Measurements from ENCODE around the gene KLHL28.

Gene KLHL28

DNA sequence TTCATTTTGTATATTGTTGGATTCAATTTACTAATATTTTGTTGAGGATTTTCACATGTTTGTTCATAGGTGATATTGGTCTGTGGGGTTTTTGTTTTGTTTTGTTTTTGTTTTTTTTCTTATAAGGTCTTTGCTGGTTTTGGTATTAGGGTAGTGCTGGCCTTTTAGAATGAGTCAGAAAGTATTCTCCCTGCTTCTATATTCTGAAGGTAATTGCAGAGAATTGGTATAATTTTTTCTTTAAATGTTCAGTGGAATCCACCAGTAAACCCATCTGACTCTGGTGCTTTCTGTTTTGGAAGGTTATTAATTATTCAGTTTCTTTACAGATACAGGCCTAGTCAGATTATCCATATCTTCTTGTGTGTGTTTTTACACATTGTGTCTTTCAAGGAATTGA lies 9.2 kb upstream of the KLHL28 start:
- Histone ChIP-seq H3K36me3 (replicated peaks) (peaks cover 6% of the 10 kb centered on the region), H3K9me3 (no peaks in the 10 kb centered on the region; the same call in 1 of the 2 replicates), H3K4me3 (no peak overlapping the region), H3K4me1 (peaks cover 3% of the 10 kb centered on the region; the same call in 1 of the 2 replicates), H3K27me3 (ENCODE audit: low read depth) (no peaks in the 10 kb centered on the region)
- DNase-seq (ENCODE audit: low spot score in 2 of 2): no peak
- in situ Hi-C loops (cut with MboI; ENCODE audit: low sequenced_read_pairs): no loop called here

DNA sequence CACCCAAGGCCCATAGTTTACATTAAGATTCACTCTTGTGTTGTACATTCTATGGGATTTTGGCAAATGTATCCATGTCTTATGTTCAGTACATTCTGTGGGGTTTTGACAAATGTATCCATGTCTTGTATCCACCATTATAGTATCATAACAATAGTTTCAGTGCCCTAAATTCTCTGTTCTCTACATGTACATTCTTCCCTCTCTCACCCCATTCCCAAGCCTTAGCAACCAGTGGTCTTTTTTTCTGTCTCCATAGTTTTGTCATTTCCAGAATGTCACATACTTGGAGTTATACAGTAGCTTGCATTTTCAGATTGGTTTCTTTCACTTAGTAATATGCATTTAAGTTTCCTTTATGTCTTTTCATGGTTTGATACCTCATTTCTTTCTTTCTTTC lies 7.0 kb upstream of the KLHL28 start:
- Histone ChIP-seq H3K36me3 (replicated peaks) (peaks cover 6% of the 10 kb centered on the region), H3K4me3 (no peak overlapping the region), H3K9me3 (no peaks in the 10 kb centered on the region; the same call in 1 of the 2 replicates), H3K4me1 (peaks cover 3% of the 10 kb centered on the region; the same call in 1 of the 2 replicates), H3K27me3 (ENCODE audit: low read depth) (no peaks in the 10 kb centered on the region)
- no peak for DNase-seq (ENCODE audit: low spot score in 2 of 2)
- in situ Hi-C loops (cut with MboI; ENCODE audit: low sequenced_read_pairs): no loop called here

DNA sequence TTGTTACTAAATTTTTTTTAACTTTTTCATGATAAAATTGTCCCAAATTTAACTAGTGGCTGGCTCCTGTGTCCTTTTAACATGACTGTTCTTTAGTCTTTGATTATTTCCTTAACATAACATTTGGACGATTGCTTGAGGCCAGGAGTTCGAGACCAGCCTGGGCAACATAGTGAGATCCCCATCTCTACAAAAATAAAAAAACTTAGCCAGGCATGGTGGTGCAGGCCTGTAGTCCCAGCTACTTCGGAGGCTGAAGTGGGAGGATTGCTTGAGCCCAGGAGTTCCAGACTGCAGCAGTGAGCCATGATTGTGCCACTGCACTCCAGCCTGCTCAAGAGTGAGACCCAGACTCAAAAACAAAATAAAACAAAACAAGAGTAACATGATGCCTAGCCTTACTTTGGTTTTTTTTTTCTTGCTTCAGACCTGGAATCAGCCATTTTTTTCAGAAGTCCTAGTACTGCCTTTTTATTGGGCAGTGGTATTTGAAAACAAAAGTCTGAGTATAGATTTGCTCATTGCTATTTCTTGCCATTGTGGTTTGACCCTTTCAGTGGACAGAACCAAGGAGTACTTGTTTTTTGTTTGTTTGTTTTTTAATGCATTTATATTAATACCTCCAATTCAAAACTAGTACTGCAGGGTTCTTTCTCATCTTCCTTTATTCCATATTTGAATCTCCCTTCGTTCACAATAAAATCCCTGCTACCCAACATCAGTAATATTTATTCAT lies 5.0 kb upstream of the KLHL28 start:
- peaks cover 6% of the 10 kb centered on the region for H3K36me3 ChIP-seq (replicated peaks)
- no peaks in the 10 kb centered on the region; the same call in 1 of the 2 replicates for H3K9me3 ChIP-seq
- H3K4me3 ChIP-seq: peak overlapping the region; percentile 86
- DNase-seq (ENCODE audit: low spot score in 2 of 2): no peak
- H3K4me1 ChIP-seq: peaks cover 3% of the 10 kb centered on the region; the same call in 1 of the 2 replicates
- H3K27me3 ChIP-seq (ENCODE audit: low read depth): no peaks in the 10 kb centered on the region
- in situ Hi-C loops (cut with MboI; ENCODE audit: low sequenced_read_pairs): no loop called here

DNA sequence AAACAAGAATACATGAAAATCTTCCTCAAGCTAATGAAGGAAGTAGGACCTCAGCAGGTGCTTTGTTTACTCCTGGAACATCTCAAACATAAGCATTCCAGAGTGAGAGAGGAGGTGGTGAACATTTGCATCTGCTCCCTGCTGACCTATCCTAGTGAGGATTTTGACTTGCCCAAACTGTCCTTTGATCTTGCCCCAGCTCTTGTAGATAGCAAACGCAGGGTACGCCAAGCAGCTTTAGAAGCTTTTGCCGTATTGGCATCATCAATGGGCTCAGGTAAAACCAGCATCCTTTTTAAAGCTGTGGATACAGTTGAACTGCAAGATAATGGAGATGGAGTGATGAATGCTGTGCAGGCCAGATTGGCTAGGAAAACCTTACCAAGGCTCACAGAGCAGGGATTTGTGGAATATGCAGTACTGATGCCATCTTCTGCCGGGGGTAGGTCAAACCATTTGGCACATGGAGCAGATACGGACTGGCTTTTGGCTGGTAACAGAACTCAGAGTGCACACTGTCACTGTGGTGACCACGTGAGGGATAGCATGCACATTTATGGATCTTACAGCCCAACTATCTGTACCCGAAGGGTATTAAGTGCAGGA lies 2.1 kb upstream of the KLHL28 start:
- peak in 1 of 2 experiments; percentile 26 for DNase-seq (ENCODE audit: low spot score in 2 of 2)
- in situ Hi-C loops (cut with MboI; ENCODE audit: low sequenced_read_pairs): no loop called here

DNA sequence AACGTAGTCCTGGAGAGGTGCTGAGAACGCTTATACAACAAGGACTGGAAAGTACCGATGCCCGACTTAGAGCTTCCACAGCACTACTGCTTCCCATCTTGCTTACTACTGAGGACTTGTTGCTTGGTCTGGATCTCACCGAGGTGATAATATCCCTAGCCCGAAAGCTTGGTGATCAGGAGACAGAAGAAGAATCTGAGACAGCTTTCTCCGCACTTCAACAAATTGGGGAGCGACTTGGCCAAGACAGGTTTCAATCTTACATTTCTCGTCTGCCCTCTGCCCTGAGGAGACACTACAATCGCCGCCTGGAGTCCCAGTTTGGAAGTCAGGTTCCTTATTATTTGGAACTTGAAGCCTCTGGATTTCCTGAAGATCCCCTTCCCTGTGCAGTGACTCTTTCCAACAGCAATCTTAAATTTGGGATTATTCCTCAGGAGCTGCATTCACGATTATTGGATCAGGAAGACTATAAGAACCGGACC lies 1.3 kb upstream of the KLHL28 start:
- DNase-seq (ENCODE audit: low spot score in 2 of 2): no peak
- Histone ChIP-seq H3K4me1 (peaks cover 12% of the 10 kb centered on the region), H3K36me3 (replicated peaks) (no peaks in the 10 kb centered on the region), H3K27me3 (ENCODE audit: low read depth) (no peaks in the 10 kb centered on the region), H3K4me3 (peak overlapping the region; percentile 86), H3K9me3 (no peaks in the 10 kb centered on the region)
- in situ Hi-C loops (cut with MboI; ENCODE audit: low sequenced_read_pairs): no loop called here

More for the DNA sequence above, 2.1 kb upstream of the KLHL28 start:
- peak overlapping the region; percentile 86 for H3K4me3 ChIP-seq
- H3K36me3 ChIP-seq (replicated peaks): no peaks in the 10 kb centered on the region
- peaks cover 8% of the 10 kb centered on the region for H3K4me1 ChIP-seq
- H3K9me3 ChIP-seq: no peaks in the 10 kb centered on the region; the same call in 1 of the 2 replicates
- H3K27me3 ChIP-seq (ENCODE audit: low read depth): no peaks in the 10 kb centered on the region

DNA sequence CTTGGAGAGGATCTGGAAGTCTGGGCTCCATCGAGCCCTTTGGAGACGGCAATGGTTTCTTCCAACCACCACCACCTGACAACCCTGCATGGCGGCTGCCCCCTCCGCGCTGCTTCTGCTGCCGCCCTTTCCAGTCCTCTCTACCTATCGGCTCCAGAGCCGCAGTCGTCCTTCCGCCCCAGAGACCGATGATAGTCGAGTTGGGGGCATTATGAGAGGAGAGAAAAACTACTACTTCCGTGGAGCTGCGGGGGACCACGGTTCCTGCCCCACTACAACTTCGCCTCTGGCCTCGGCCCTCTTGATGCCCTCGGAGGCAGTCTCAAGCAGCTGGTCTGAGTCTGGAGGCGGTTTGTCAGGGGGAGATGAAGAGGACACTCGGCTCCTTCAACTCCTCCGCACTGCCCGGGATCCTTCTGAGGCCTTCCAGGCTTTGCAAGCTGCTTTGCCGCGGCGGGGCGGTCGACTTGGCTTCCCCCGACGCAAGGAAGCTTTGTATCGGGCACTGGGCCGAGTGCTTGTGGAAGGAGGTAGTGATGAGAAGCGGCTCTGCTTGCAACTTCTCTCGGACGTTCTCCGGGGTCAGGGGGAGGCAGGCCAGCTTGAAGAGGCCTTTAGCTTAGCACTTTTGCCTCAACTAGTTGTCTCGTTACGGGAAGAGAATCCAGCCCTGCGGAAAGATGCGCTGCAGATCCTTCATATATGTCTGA lies 742 bp upstream of the KLHL28 start:
- Histone ChIP-seq H3K36me3 (replicated peaks) (no peaks in the 10 kb centered on the region), H3K9me3 (no peaks in the 10 kb centered on the region), H3K27me3 (ENCODE audit: low read depth) (no peaks in the 10 kb centered on the region), H3K4me3 (peak overlapping the region; percentile 86), H3K4me1 (peaks cover 12% of the 10 kb centered on the region)
- in situ Hi-C loops (cut with MboI; ENCODE audit: low sequenced_read_pairs): no loop called here
- DNase-seq (ENCODE audit: low spot score in 2 of 2): peak in 1 of 2 experiments; percentile 39

DNA sequence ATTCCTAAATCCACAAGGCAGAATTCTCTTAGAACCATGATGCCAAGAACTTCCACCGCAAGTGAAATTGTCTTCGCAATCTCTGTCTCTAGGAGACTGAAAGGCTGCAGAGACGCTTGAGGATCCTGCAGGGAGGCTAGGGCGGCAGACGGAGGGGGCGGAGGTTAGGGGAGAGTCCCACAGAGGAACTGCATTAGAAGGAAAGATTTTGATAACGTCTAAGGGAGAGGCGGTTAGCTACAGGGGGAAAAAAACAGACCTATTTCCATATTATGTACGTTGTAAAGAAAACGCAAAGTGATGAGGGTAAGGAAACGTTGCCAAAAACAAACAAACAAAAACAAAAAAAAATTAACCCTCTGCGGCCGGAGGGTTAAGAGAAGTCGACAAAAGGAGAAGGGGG lies 595 bp downstream of the KLHL28 start:
- Histone ChIP-seq H3K36me3 (replicated peaks) (no peaks in the 10 kb centered on the region), H3K9me3 (no peaks in the 10 kb centered on the region)

GRCh38 chr14:44960646-44961045 lies 1.1 kb downstream of the KLHL28 start:
- DNase-seq (ENCODE audit: low spot score in 2 of 2): no peak
- in situ Hi-C loops (cut with MboI; ENCODE audit: low sequenced_read_pairs): no loop called here
- Histone ChIP-seq H3K9me3 (no peaks in the 10 kb centered on the region), H3K27me3 (ENCODE audit: low read depth) (no peaks in the 10 kb centered on the region), H3K36me3 (replicated peaks) (no peaks in the 10 kb centered on the region), H3K4me1 (peaks cover 8% of the 10 kb centered on the region), H3K4me3 (peak overlapping the region; percentile 86)

More for the DNA sequence above, 595 bp downstream of the KLHL28 start:
- peak; percentile 70 to 75 for DNase-seq (ENCODE audit: low spot score in 2 of 2)
- Histone ChIP-seq H3K4me3 (peak overlapping the region; percentile 86), H3K4me1 (peaks cover 8% of the 10 kb centered on the region), H3K27me3 (ENCODE audit: low read depth) (no peaks in the 10 kb centered on the region)
- in situ Hi-C loops (cut with MboI; ENCODE audit: low sequenced_read_pairs): no loop called here

GRCh38 chr14:44960146-44960545 lies 1.6 kb downstream of the KLHL28 start:
- Histone ChIP-seq H3K36me3 (replicated peaks) (no peaks in the 10 kb centered on the region), H3K9me3 (no peaks in the 10 kb centered on the region), H3K27me3 (ENCODE audit: low read depth) (no peaks in the 10 kb centered on the region), H3K4me1 (peaks cover 8% of the 10 kb centered on the region), H3K4me3 (peak overlapping the region; percentile 86)
- in situ Hi-C loops (cut with MboI; ENCODE audit: low sequenced_read_pairs): no loop called here
- DNase-seq (ENCODE audit: low spot score in 2 of 2): no peak

DNA sequence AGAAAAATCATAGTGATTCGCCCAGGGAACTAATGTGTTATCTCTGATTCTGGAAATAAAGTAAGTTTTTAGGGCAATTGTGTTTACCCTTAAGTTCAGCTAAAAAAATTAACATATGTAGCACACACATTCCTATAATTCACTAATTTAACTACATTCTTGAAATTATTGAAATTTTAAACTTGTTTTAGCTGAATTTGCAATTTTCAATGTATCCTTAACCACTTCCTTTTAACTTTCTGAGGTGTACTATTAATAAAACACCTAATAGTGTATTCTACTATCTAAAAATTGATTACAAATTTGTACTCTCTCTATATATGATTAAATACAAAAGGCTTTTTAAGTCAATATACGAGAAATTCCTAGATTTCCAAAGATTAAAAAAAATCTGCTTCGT lies 2.2 kb downstream of the KLHL28 start:
- H3K4me3 ChIP-seq: peak overlapping the region; percentile 86
- no peak for DNase-seq (ENCODE audit: low spot score in 2 of 2)
- H3K4me1 ChIP-seq: peaks cover 8% of the 10 kb centered on the region
- no peaks in the 10 kb centered on the region for H3K36me3 ChIP-seq (replicated peaks)
- no peaks in the 10 kb centered on the region for H3K9me3 ChIP-seq
- in situ Hi-C loops (cut with MboI; ENCODE audit: low sequenced_read_pairs): no loop called here
- H3K27me3 ChIP-seq (ENCODE audit: low read depth): no peaks in the 10 kb centered on the region

DNA sequence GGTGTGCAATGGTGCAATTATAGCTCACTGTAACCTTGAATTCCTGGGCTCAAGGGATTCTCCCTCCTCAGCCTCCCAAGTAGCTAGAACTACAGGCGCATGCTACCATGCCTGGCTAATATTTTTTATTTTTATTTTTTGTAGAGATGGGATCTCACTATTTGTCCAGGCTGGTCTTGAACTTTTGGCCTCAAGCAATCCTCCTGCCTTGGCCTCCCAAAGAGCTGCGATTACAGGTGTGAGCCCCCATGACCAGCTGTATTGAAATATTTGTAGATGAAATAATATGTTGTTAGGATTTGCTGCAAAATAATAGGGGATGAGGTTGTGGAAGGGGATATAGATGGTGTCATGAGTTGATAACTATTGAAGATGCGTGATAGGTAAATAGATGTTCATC lies 4.9 kb downstream of the KLHL28 start:
- in situ Hi-C loops (cut with MboI; ENCODE audit: low sequenced_read_pairs): no loop called here
- Histone ChIP-seq H3K4me3 (no peak overlapping the region), H3K9me3 (no peaks in the 10 kb centered on the region), H3K27me3 (ENCODE audit: low read depth) (no peaks in the 10 kb centered on the region), H3K4me1 (peaks cover 8% of the 10 kb centered on the region), H3K36me3 (replicated peaks) (no peaks in the 10 kb centered on the region)
- no peak for DNase-seq (ENCODE audit: low spot score in 2 of 2)

- H3K9me3 ChIP-seq: no peaks in the 10 kb centered on the region
- peaks cover 8% of the 10 kb centered on the region for H3K4me1 ChIP-seq
- no peak overlapping the region for H3K4me3 ChIP-seq
- DNase-seq (ENCODE audit: low spot score in 2 of 2): no peak
- in situ Hi-C loops (cut with MboI; ENCODE audit: low sequenced_read_pairs): no loop called here
- H3K27me3 ChIP-seq (ENCODE audit: low read depth): no peaks in the 10 kb centered on the region
- no peaks in the 10 kb centered on the region for H3K36me3 ChIP-seq (replicated peaks)
Observed at GRCh38 chr14:44955528-44955927, 6.2 kb downstream of the KLHL28 start.

DNA sequence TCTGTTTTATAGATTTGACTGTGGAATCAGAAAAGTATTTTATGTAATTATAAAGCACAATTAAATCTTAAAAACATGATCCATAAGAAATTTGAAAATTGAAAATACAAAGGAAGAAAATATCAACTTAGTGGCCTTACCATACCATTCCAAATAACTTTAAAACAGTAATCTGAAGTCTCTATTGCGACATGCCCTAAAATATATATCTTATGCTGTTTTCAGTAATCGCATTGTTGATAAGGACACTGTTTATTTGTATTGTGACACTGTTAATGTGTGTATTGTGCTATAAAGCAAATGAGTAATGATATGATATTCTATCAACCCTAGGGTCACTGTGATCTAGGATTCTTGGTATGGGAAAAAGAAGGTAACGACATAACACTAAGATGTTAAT lies 7.0 kb downstream of the KLHL28 start:
- no peaks in the 10 kb centered on the region for H3K9me3 ChIP-seq
- in situ Hi-C loops (cut with MboI; ENCODE audit: low sequenced_read_pairs): no loop called here
- H3K4me1 ChIP-seq: peaks cover 8% of the 10 kb centered on the region
- H3K27me3 ChIP-seq (ENCODE audit: low read depth): no peaks in the 10 kb centered on the region
- no peaks in the 10 kb centered on the region for H3K36me3 ChIP-seq (replicated peaks)
- no peak for DNase-seq (ENCODE audit: low spot score in 2 of 2)
- H3K4me3 ChIP-seq: no peak overlapping the region

Measured in HAP-1 (cell line).